Umbilical cord (tissue), 2 donors: ENCODE measurements around the gene KATNA1. TPM values are rescaled to one million over a fixed set of nuclear protein-coding genes. Genes with fewer than 3 reads are reported as not detected.

Experiments
- DNase-seq: peaks from one replicate; pipeline ENCODE4 v3.0.0-alpha.2; 2015; ENCODE audit warnings: low spot score
- total RNA-seq: library from RNA; depleted of rRNA; stranded (reverse); fragments of >200 nt; gene quantifications from one replicate; pipeline ENCODE4 v1.2.3, GENCODE V29; 2014; ENCODE audit warnings: low replicate concordance; ENCODE audit not compliant: insufficient read depth

Gene KATNA1
- total RNA-seq, 1 donor from 2014 or later: 27.2 TPM

DNA sequence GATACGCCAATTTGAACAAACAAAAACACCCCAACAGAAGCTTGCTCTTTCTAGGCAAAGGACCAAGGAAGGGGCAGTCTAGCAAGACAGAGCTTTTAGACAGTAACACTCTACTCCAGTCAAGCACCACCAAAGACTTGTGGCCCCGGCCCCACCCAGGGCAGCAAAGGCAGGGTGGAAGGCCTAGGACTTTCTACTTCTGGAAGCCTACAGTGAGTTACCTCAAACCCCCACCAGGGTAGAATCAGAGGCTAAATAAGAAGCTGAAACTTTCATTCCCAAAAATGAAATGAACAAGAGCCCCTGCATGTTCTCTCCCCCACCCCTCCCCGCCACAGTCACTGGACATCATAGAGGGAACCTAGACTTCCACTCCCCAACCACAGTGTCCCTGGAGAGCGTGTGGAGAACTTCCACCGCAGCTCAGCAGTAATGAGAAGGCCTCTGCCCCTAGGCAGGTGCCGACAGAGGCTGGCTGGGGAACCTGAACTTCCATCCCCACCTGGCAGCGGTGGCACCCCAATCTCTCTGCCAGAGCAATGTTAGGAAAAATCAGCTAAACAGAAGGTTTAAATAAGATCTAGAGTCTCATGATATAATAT is 40.0 kb downstream of the KATNA1 start:
- DNase-seq: no peak

GRCh38 chr6:149600508-149600907 is 48.0 kb downstream of the KATNA1 start:
- no peak for DNase-seq

DNA sequence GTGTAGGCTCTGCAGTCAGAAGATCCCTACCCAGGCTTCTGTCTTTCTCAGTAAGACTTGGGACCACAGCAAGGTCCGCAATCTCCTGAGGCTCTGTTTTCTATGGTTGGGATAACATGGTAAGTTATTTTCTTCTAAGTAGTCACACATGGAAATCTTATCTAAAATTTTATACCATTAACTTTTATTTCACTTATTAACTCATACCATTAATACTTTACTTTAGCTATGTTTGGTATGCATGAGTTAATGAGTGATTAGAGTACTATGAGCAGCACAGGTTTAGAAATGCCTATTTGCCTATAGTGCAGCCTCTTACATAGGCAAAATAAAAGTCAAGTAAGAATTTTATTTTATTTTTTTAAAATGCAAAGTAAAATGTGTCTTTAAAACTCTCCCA is 55.1 kb downstream of the KATNA1 start:
- DNase-seq: no peak

- DNase-seq: no peak
Measured at GRCh38 chr6:149592983-149593382, 55.5 kb downstream of the KATNA1 start.

- no peak for DNase-seq
Measured at GRCh38 chr6:149586149-149586548, 62.4 kb downstream of the KATNA1 start.

GRCh38 chr6:149581349-149581748 is 67.2 kb downstream of the KATNA1 start:
- no peak for DNase-seq

- DNase-seq: no peak
Measured at GRCh38 chr6:149580880-149581279, 67.6 kb downstream of the KATNA1 start.

GRCh38 chr6:149567945-149568585 is 80.4 kb downstream of the KATNA1 start:
- no peak for DNase-seq

- no peak for DNase-seq
Measured at GRCh38 chr6:149567194-149567586, 81.3 kb downstream of the KATNA1 start.

DNA sequence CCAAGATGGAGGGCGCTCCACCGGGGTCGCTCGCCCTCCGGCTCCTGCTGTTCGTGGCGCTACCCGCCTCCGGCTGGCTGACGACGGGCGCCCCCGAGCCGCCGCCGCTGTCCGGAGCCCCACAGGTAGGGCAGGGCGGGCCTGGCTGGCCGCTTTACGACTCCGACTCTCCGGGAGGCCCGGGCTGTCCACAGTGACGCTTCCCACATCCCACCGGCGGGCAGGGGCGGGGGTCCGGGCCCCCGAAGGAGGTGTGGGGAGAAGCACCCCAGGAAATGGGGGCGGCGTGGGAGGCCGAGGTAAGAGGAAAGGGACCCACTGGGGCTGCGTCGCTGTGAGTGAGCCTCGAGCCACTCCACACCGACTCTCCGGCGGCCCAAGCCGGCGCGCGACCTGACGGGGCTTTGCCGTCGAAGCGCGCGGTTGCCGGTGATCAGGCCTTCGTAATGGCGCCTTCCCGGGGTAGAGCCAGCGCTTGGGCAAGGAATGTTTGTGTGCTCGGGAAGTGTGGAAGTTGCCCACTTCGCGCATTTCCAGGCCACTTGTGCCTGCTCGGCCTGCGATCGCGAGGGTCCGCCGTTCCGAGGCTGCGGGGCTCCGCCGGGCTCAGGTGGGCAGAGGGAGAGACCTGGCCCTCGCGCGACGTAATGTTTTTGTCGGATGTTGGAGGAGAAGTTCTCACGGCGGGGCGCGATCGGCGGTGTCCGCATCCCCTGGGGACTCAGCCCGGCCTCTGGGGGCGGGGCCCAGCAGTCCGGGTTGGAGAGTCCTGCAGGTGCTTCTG is 81.9 kb downstream of the KATNA1 start:
- DNase-seq: no peak

DNA sequence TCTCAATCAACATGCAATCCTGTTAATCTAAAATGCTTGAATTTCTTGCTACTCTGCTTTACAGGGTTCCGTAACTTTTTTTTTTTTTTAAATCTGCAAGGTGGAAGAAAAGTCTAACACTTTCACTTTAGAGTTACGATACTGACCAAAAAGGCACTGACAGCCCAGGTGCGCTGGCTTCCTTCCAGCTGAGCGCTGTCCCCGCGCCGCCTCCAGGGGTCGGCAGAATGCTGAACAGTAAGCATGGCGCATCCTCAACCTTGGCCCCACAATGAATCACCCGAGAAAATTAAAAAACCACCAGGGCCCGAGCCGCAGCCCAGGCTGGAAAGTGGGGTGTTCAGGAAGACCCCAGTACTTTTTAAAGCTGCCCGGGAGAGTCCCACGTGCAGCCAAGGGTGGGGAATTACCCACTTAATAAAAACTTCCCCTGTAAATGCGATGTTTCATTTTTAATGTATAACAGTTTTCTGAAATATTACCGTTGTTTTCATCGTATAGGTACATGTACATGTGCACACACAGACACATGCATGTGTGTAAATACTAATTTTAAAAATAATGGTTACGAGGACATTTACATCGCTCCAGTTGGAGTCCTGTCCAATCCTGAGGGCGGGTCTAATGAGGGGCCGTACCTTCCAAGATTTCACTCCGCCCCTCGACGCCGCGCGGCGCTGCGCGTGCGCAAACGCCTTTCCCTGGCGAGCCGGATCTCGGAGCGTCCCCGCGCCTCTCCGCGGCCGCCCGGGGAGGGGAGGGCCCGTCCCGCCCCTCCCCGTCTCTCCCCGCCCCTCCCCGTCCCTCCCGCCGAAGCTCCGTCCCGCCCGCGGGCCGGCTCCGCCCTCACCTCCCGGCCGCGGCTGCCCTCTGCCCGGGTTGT is 82.7 kb downstream of the KATNA1 start, which contains the start of gene GINM1:
Gene GINM1 (plus strand): TSS at position 849 of the 883 bp plus-strand sequence. CDS start 40 bp downstream, outside the sequence.
- peak; percentile 98 for DNase-seq

DNA sequence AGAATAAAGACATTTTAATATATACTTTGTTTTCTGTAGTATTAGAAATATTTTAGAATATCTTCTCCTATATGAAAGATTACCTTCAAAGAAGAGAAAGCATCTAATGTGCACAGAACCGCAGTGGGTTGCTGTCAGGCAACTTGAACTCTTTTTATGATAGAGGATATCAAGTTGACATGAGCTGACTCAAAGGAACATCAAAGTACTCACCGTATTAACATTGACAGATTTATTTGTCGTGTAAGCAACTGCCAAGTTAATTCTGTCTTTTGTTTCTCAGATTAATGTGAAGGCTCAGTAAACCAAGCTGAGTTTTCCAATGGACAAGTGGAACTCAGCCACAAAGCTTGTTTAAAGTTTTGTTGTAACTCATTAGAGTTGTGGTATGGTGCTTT is 84.6 kb downstream of the KATNA1 start:
- DNase-seq: no peak

- DNase-seq: peak; percentile 45
Measured at GRCh38 chr6:149563203-149563927, 85.1 kb downstream of the KATNA1 start.

GRCh38 chr6:149560736-149561135 is 87.8 kb downstream of the KATNA1 start:
- DNase-seq: no peak

- DNase-seq: no peak
Measured at GRCh38 chr6:149559389-149559788, 89.1 kb downstream of the KATNA1 start.

DNA sequence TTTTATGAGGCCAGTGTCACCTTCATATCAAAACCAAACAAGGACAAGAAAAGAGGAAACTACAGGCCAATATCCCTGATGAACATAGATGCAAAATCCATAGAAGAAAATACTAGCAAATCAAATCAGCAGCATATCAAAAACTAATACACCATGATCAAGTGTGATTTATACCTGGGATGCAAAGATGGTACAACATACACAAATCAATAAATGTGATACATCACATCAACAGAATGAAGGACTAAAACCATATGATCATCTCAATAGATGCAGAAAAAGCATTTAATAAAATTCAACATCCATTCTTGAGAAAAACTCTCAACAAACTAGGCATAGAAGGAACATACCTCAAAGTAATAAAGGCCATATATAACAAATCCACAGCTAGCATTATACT is 90.5 kb downstream of the KATNA1 start:
- DNase-seq: no peak

DNA sequence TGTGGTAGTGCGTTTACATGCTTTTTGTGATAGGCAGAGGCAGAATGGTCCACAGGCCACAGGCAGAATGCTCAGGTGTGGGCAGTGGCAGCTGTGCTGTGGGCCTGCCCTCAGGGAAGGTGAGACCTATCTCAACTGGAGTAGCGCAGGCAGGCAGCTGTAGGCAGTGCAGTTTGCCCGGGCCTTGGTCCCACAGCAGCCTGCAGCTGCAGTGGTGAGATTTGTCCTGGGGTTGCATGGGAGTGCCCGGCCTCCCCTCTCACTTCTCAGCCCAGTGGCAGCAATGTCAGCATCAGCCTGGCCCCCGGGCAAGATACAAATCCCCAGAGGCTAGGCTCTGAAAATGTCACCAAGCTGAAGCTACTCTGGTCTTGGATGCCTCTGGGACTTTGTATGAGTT is 96.6 kb downstream of the KATNA1 start:
- DNase-seq: no peak

DNA sequence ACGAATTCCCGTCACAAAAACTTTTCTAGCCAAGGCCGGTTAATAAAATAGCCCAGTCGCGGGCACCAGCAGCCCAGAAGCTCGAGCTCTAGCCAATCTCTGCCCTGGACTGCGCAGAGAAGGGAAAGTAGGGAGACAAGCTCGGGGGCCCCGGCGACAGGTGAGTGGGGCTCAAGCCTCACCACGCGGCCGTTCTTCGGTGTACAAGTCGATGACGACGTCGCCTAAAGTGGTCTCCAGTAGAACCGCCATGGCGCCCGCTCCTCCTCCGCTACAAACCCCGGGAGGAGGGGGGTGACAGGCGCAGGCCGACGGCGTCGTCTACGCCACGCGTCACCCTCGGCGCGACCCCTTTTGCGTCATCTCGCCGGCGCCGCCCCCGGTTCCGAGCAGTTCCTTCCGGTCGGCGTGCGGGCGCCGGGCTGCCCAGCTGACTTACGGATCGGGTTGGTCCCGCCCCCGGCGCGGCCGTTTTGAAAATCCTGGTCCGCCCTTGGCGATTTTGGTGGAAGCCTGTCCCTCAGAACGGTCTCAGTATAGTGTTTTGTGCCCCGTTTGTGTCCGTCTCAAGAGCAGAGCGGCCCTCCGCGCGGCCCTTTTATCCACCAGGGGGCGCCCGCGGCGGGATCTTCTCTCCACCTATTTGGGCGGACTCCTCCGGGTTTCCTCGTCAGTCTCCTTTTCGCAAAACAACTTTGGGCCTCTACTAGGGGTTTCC is 102.6 kb downstream of the KATNA1 start, which contains the start of gene PPIL4:
Gene PPIL4 (minus strand): TSS at position 290 of the 718 bp plus-strand sequence. CDS start 38 bp downstream, at position 252.
- DNase-seq: peak; percentile 97

GRCh38 chr6:149545258-149545753 is 103.2 kb downstream of the KATNA1 start:
- peak; percentile 80 for DNase-seq
